ENCODE data around the gene GNG14. TPM values are rescaled to one million over a fixed set of nuclear protein-coding genes. Genes with fewer than 3 reads are reported as not detected.

GNG14 gene
- total RNA-seq, 4 donors from 2014 or later = not detected

- Histone ChIP-seq H3K4me3 (no peak overlapping the region), H3K36me3 (no peaks in the 10 kb centered on the region), H3K27ac (no peak overlapping the region), H3K4me1 (peaks cover 0 to 9% of the 10 kb centered on the region in 2 donors), H3K27me3 (no peaks in the 10 kb centered on the region), H3K9me3 (no peaks in the 10 kb centered on the region)
- intact Hi-C loops (cut with DNase I; ENCODE audit: low total_unique reads) = no loop called here
- no peak for DNase-seq
- TF ChIP-seq POLR2A (IDR thresholded peaks at IDR 0.05) = no peak
- TF ChIP-seq CTCF (IDR thresholded peaks at IDR 0.05) = no peak
Observed at GRCh38 chr19:12646551-12646950, 41.2 kb upstream of the GNG14 start.

GRCh38 chr19:12647047-12647446 is 40.8 kb upstream of the GNG14 start:
- Histone ChIP-seq H3K36me3 (no peaks in the 10 kb centered on the region), H3K27me3 (no peaks in the 10 kb centered on the region), H3K27ac (no peak overlapping the region), H3K4me1 (peaks cover 0 to 9% of the 10 kb centered on the region in 2 donors), H3K9me3 (no peaks in the 10 kb centered on the region), H3K4me3 (peak overlapping the region in 1 of 2 donors; percentile 32)
- DNase-seq = no peak
- no peak for TF ChIP-seq CTCF (IDR thresholded peaks at IDR 0.05)
- TF ChIP-seq POLR2A (IDR thresholded peaks at IDR 0.05) = no peak
- intact Hi-C loops (cut with DNase I; ENCODE audit: low total_unique reads) = no loop called here

DNA sequence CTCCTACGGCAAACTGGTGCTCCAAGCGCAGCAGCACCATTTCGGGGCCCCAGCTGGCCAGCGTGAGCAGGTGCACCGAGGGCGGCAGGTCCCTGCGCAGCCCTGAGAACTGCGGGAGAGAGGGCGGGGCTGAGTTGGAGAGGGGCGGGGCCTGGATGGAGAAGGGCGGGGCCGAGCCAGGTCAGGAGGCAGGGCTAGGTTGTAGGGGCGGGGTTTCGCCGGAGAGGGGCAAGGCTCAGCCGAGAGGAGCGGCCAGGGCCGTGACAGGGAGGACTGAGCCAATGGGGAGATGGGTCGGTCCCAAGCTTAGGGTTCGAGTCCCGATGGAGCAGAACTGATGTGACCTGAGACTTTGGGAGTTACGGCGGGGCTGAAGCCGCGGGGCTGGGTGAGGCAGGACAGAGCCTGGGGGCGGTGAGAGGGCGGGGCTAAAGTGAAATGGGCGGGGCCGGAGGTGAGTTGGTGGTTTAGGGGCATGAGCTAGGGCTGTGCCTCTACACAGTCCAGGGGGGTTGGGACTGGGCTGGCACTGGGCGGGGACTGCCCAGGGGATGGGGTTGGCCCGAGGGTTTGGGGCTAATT is 40.2 kb upstream of the GNG14 start:
- no peak overlapping the region for H3K27ac ChIP-seq
- TF ChIP-seq POLR2A (IDR thresholded peaks at IDR 0.05) (no peak), CTCF (IDR thresholded peaks at IDR 0.05) (no peak)
- H3K27me3 ChIP-seq = no peaks in the 10 kb centered on the region
- H3K4me1 ChIP-seq = peaks cover 0 to 9% of the 10 kb centered on the region in 2 donors
- peak; percentile 68 to 70 for DNase-seq
- H3K36me3 ChIP-seq = no peaks in the 10 kb centered on the region
- H3K4me3 ChIP-seq = peak overlapping the region; percentile 4 to 32
- intact Hi-C loops (cut with DNase I; ENCODE audit: low total_unique reads) = no loop called here
- H3K9me3 ChIP-seq = no peaks in the 10 kb centered on the region

DNA sequence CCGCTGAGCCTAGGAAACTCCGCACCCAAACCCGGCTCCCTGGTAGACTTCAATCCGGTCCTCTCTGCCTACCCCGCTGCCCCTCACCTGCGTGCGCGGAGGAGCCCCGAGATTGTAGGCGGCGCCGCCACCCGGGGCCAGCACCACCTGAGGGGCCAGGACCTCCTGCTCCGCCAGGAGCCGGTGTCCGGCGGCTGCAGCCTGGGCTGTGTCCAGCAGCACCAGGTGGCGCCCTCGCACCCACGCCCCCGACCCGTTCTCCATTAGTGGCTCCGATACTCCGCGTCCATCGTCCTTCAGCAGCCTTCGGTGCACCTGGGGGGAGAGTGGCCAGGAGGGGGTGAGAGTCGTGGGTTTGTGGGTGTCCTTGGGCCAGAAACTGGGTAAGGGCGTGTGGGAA is 39.7 kb upstream of the GNG14 start:
- TF ChIP-seq POLR2A (IDR thresholded peaks at IDR 0.05) = no peak
- TF ChIP-seq CTCF (IDR thresholded peaks at IDR 0.05) = peak in 2 of 4 experiments; percentile 23 to 24
- intact Hi-C loops (cut with DNase I; ENCODE audit: low total_unique reads) = no loop called here
- Histone ChIP-seq H3K4me1 (peaks cover 0 to 9% of the 10 kb centered on the region in 2 donors), H3K27ac (no peak overlapping the region), H3K27me3 (no peaks in the 10 kb centered on the region), H3K4me3 (peak overlapping the region; percentile 4 to 32), H3K9me3 (no peaks in the 10 kb centered on the region), H3K36me3 (no peaks in the 10 kb centered on the region)
- peak in 1 of 2 donors; percentile 27 for DNase-seq

DNA sequence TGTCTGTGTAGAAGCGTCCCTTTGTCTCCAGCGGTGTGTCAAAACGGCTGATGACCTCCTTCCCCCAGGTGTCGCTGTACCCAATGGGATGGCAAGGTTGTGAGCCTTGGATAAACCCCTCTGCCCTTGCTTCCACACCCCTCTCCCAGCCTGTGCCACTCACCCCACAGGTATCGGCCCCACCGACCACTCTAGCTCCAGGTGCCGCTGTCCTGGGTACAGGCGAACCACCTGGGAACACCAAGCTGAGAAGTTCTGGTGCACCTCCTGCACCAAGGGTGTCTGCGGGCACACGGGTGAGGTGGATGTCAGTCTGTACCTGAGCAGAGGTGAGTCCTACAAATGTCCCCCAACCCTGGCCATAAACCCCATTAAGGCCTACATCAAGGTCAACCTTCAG is 37.9 kb upstream of the GNG14 start:
- Histone ChIP-seq H3K4me1 (peaks cover 0 to 9% of the 10 kb centered on the region in 2 donors), H3K27me3 (no peaks in the 10 kb centered on the region), H3K36me3 (no peaks in the 10 kb centered on the region), H3K9me3 (no peaks in the 10 kb centered on the region), H3K27ac (no peak overlapping the region), H3K4me3 (no peak overlapping the region)
- TF ChIP-seq CTCF (IDR thresholded peaks at IDR 0.05) (no peak), POLR2A (IDR thresholded peaks at IDR 0.05) (no peak)
- intact Hi-C loops (cut with DNase I; ENCODE audit: low total_unique reads) = no loop called here
- no peak for DNase-seq
